Measurements from ENCODE around the gene RACK1.

RACK1 gene

GRCh38 chr5:181231432-181231831 lies 12.3 kb downstream of the RACK1 start:
- DNase-seq (ENCODE audit: extremely low spot score) = no peak
- TF ChIP-seq NFRKB (IDR thresholded peaks at IDR 0.05) (no peak), FOXA1 (IDR thresholded peaks at IDR 0.05) (no peak), HDGF (IDR thresholded peaks at IDR 0.05; ENCODE audit: borderline replicate concordance) (no peak)
- ChIA-PET CTCF (no interaction called here), POLR2A (interaction anchor here (2.5 kb wide), 1 partner anchor 8 kb away, joined by 13 read pairs; the partner anchor contains the start of gene TRIM41)

- DNase-seq (ENCODE audit: extremely low spot score) = no peak
- no peak for TF ChIP-seq LEF1 (IDR thresholded peaks at IDR 0.05; ENCODE audit: borderline replicate concordance)
- TF ChIP-seq L3MBTL2 (conservative IDR thresholded peaks at IDR 0.05) = no peak
- TF ChIP-seq TARDBP (IDR thresholded peaks at IDR 0.05) = no peak
- no peak for TF ChIP-seq HDGF (IDR thresholded peaks at IDR 0.05; ENCODE audit: borderline replicate concordance)
- no peak for TF ChIP-seq PKNOX1 (IDR thresholded peaks at IDR 0.05)
- TF ChIP-seq ARNT (IDR thresholded peaks at IDR 0.05) = no peak
- no peak for TF ChIP-seq BHLHE40 (IDR thresholded peaks at IDR 0.05; ENCODE audit: borderline replicate concordance)
- no peak for TF ChIP-seq FOXK2 (IDR thresholded peaks at IDR 0.05)
- TF ChIP-seq FOXA1 (IDR thresholded peaks at IDR 0.05) = no peak
- TF ChIP-seq NFRKB (IDR thresholded peaks at IDR 0.05) = no peak
- TF ChIP-seq SUZ12 (IDR thresholded peaks at IDR 0.05) = no peak
- TF ChIP-seq ZNF384 (IDR thresholded peaks at IDR 0.05) = no peak
- ChIA-PET CTCF (interaction anchor here (0.6 kb wide), 1 partner anchor 34 kb away, joined by 3 read pairs; no protein-coding TSS in a partner anchor), POLR2A (no interaction called here)
Measured at GRCh38 chr5:181230551-181230950, 13.2 kb downstream of the RACK1 start.

GRCh38 chr5:181229996-181230395 lies 13.7 kb downstream of the RACK1 start:
- CTCF ChIA-PET = no interaction called here
- no peak for TF ChIP-seq L3MBTL2 (conservative IDR thresholded peaks at IDR 0.05)
- no peak for TF ChIP-seq LEF1 (IDR thresholded peaks at IDR 0.05; ENCODE audit: borderline replicate concordance)
- TF ChIP-seq FOXA1 (IDR thresholded peaks at IDR 0.05) = no peak
- no peak for TF ChIP-seq FOXM1 (IDR thresholded peaks at IDR 0.05; ENCODE audit: borderline replicate concordance)
- TF ChIP-seq FOXK2 (IDR thresholded peaks at IDR 0.05) = no peak
- no peak for TF ChIP-seq HDGF (IDR thresholded peaks at IDR 0.05; ENCODE audit: borderline replicate concordance)
- TF ChIP-seq ZNF384 (IDR thresholded peaks at IDR 0.05) = no peak
- TF ChIP-seq CTBP1 (IDR thresholded peaks at IDR 0.05; ENCODE audit: borderline replicate concordance) = no peak
- no peak for TF ChIP-seq ELF4 (IDR thresholded peaks at IDR 0.05)
- TF ChIP-seq BHLHE40 (IDR thresholded peaks at IDR 0.05; ENCODE audit: borderline replicate concordance) = no peak
- TF ChIP-seq TARDBP (IDR thresholded peaks at IDR 0.05) = no peak
- no peak for TF ChIP-seq ARNT (IDR thresholded peaks at IDR 0.05)
- no peak for TF ChIP-seq PKNOX1 (IDR thresholded peaks at IDR 0.05)
- POLR2A ChIA-PET = no interaction called here
- no peak for DNase-seq (ENCODE audit: extremely low spot score)

- ChIA-PET CTCF (no interaction called here), POLR2A (interaction anchor here (1.0 to 3.6 kb wide), 4 partner anchors 10 to 31 kb away, joined by 6 to 43 read pairs (median 16); partner anchors contain the start of genes RACK1 and TRIM7)
- TF ChIP-seq NFRKB (IDR thresholded peaks at IDR 0.05) (no peak), ZNF384 (IDR thresholded peaks at IDR 0.05) (no peak), BHLHE40 (IDR thresholded peaks at IDR 0.05; ENCODE audit: borderline replicate concordance) (no peak), TARDBP (IDR thresholded peaks at IDR 0.05) (no peak), FOXK2 (IDR thresholded peaks at IDR 0.05) (no peak), PKNOX1 (IDR thresholded peaks at IDR 0.05) (no peak), HDGF (IDR thresholded peaks at IDR 0.05; ENCODE audit: borderline replicate concordance) (no peak), SUZ12 (IDR thresholded peaks at IDR 0.05) (no peak), LEF1 (IDR thresholded peaks at IDR 0.05; ENCODE audit: borderline replicate concordance) (no peak), L3MBTL2 (conservative IDR thresholded peaks at IDR 0.05) (no peak), FOXA1 (IDR thresholded peaks at IDR 0.05) (no peak), ELF4 (IDR thresholded peaks at IDR 0.05) (no peak), CTBP1 (IDR thresholded peaks at IDR 0.05; ENCODE audit: borderline replicate concordance) (no peak), SP1 (IDR thresholded peaks at IDR 0.05) (no peak), FOXM1 (IDR thresholded peaks at IDR 0.05; ENCODE audit: borderline replicate concordance) (no peak), ARNT (IDR thresholded peaks at IDR 0.05) (no peak)
- DNase-seq (ENCODE audit: extremely low spot score) = no peak
Measured at GRCh38 chr5:181224390-181225229, 19.1 kb downstream of the RACK1 start.

GRCh38 chr5:181223729-181224389 lies 19.8 kb downstream of the RACK1 start:
- TF ChIP-seq LEF1 (IDR thresholded peaks at IDR 0.05; ENCODE audit: borderline replicate concordance) (no peak), BHLHE40 (IDR thresholded peaks at IDR 0.05; ENCODE audit: borderline replicate concordance) (no peak), FOXM1 (IDR thresholded peaks at IDR 0.05; ENCODE audit: borderline replicate concordance) (no peak), HDGF (IDR thresholded peaks at IDR 0.05; ENCODE audit: borderline replicate concordance) (no peak), SUZ12 (IDR thresholded peaks at IDR 0.05) (no peak), ZNF384 (IDR thresholded peaks at IDR 0.05) (no peak), FOXK2 (IDR thresholded peaks at IDR 0.05) (no peak), CTBP1 (IDR thresholded peaks at IDR 0.05; ENCODE audit: borderline replicate concordance) (no peak)
- POLR2A ChIA-PET = interaction anchor here (0.6 to 3.6 kb wide), 21 partner anchors 8 to 50 kb away, joined by 3 to 43 read pairs (median 6); partner anchors contain the start of genes RACK1, TRIM52 and TRIM7
- CTCF ChIA-PET = interaction anchor here (1.3 to 2.2 kb wide), 3 partner anchors 36 to 39 kb away, joined by 5 to 7 read pairs (median 6); no protein-coding TSS in a partner anchor
- DNase-seq (ENCODE audit: extremely low spot score) = peak; percentile 65
